Smooth muscle cell (in vitro differentiated cells): ENCODE data around the gene CENPN. TPM values are rescaled to one million over a fixed set of nuclear protein-coding genes. Genes with fewer than 3 reads are reported as not detected.

Experiments
- DNase-seq: peaks from one replicate; lab custom pipeline; 2025; ENCODE audit not compliant: unreplicated experiment; lab: John Stamatoyannopoulos, UW
- H2AFZ ChIP-seq: fragments of 200-600 bp; sonication (generic); 2 replicates; pipeline ENCODE4 v1.6.0; 2016; ENCODE audit warnings: antibody characterized with exemption, low read depth, mild to moderate bottlenecking
- H3F3A ChIP-seq: fragments of 200-600 bp; sonication (generic); 2 replicates; pipeline ENCODE4 v1.6.0; 2017; ENCODE audit warnings: antibody characterized with exemption, low read depth
- H3K27ac ChIP-seq: fragments of 200-600 bp; sonication (generic); 2 replicates; pipeline ENCODE4 v1.5.1; 2016; ENCODE audit warnings: low read depth, mild to moderate bottlenecking
- H3K27me3 ChIP-seq: fragments of 200-600 bp; sonication (generic); 2 replicates; pipeline ENCODE4 v1.6.1; 2016; ENCODE audit warnings: low read depth, mild to moderate bottlenecking
- H3K36me3 ChIP-seq: fragments of 200-600 bp; sonication (generic); 2 replicates; pipeline ENCODE4 v1.5.1; 2016; ENCODE audit warnings: low read depth
- H3K4me1 ChIP-seq: fragments of 200-600 bp; sonication (generic); 2 replicates; pipeline ENCODE4 v1.5.1; 2016; ENCODE audit warnings: low read depth
- H3K4me2 ChIP-seq: fragments of 200-600 bp; sonication (generic); 2 replicates; pipeline ENCODE4 v1.6.0; 2016; ENCODE audit warnings: mild to moderate bottlenecking
- H3K4me3 ChIP-seq: fragments of 200-600 bp; sonication (generic); 2 replicates; pipeline ENCODE4 v1.5.1; 2016; ENCODE audit warnings: mild to moderate bottlenecking
- H3K79me2 ChIP-seq: fragments of 200-600 bp; sonication (generic); 2 replicates; pipeline ENCODE4 v1.6.0; 2016; ENCODE audit warnings: low read depth, mild to moderate bottlenecking
- H3K9ac ChIP-seq: fragments of 200-600 bp; sonication (generic); 2 replicates; pipeline ENCODE4 v1.6.0; 2016; ENCODE audit warnings: low read depth
- H3K9me3 ChIP-seq: fragments of 200-600 bp; sonication (generic); replicated peaks from 2 replicates; pipeline ENCODE4 v1.5.1; 2016; ENCODE audit warnings: low read depth
- H4K20me1 ChIP-seq: fragments of 200-600 bp; sonication (generic); 2 replicates; pipeline ENCODE4 v1.6.0; 2016; ENCODE audit warnings: low read depth
- WGBS: methylation state at CpG from one replicate; pipeline ENCODE4 v1.1.7; 2016; ENCODE audit warnings: low lambda C conversion rate; 5-methylcytosine and 5-hydroxymethylcytosine counted together
- polyA plus RNA-seq: library from polyadenylated mRNA; unstranded; fragments of >200 nt; fragmentation: Nextera tagmentation; extraction: Ambion mirVana; gene quantifications from 2 replicates; pipeline ENCODE4 v1.2.1, GENCODE V29; 2016
- total RNA-seq: library from RNA; depleted of rRNA; stranded (reverse); fragments of >200 nt; gene quantifications from 2 replicates; pipeline ENCODE4 v1.2.3, GENCODE V29; 2014
- TF ChIP-seq, protein P1 (sequence below): fragments of 200-600 bp; sonication (generic); IDR thresholded peaks from 2 replicates; pipeline ENCODE4 v1.5.1; 2017; ENCODE audit warnings: borderline replicate concordance, mild to moderate bottlenecking, antibody characterized with exemption; ENCODE audit not compliant: insufficient read depth, poor library complexity, severe bottlenecking

Gene CENPN
- total and polyA plus RNA-seq, 2 experiments from 2014 or later: 18.8 to 25.1 TPM

- peak overlapping the region; percentile 87 for H3K9ac ChIP-seq
- H3K4me3 ChIP-seq: peak overlapping the region; percentile 33
- peaks cover 16% of the 10 kb centered on the region for H4K20me1 ChIP-seq
- TF ChIP-seq, protein P1, sequence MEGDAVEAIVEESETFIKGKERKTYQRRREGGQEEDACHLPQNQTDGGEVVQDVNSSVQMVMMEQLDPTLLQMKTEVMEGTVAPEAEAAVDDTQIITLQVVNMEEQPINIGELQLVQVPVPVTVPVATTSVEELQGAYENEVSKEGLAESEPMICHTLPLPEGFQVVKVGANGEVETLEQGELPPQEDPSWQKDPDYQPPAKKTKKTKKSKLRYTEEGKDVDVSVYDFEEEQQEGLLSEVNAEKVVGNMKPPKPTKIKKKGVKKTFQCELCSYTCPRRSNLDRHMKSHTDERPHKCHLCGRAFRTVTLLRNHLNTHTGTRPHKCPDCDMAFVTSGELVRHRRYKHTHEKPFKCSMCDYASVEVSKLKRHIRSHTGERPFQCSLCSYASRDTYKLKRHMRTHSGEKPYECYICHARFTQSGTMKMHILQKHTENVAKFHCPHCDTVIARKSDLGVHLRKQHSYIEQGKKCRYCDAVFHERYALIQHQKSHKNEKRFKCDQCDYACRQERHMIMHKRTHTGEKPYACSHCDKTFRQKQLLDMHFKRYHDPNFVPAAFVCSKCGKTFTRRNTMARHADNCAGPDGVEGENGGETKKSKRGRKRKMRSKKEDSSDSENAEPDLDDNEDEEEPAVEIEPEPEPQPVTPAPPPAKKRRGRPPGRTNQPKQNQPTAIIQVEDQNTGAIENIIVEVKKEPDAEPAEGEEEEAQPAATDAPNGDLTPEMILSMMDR: no peak
- H3K36me3 ChIP-seq: no peaks in the 10 kb centered on the region
- no peaks in the 10 kb centered on the region for H3K9me3 ChIP-seq
- peaks cover 9% of the 10 kb centered on the region for H3F3A ChIP-seq
- no peaks in the 10 kb centered on the region for H3K27me3 ChIP-seq
- peaks cover 10% of the 10 kb centered on the region for H3K4me1 ChIP-seq
- H3K79me2 ChIP-seq: peaks cover 56% of the 10 kb centered on the region
- no peak for DNase-seq
- H3K4me2 ChIP-seq: peak overlapping the region; percentile 83
- H3K27ac ChIP-seq: peak overlapping the region; percentile 99
- no peak overlapping the region for H2AFZ ChIP-seq
- WGBS: 19% methylated on average over 3 of the region's 3 CpGs
Observed at GRCh38 chr16:80992676-80993293, 14.2 kb upstream of the CENPN start.

- peak overlapping the region; percentile 33 for H3K4me3 ChIP-seq
- TF ChIP-seq, protein P1: no peak
- H3K9ac ChIP-seq: peak overlapping the region; percentile 87
- H3K36me3 ChIP-seq: no peaks in the 10 kb centered on the region
- no peak overlapping the region for H2AFZ ChIP-seq
- no peaks in the 10 kb centered on the region for H3K9me3 ChIP-seq
- H3K79me2 ChIP-seq: peaks cover 57% of the 10 kb centered on the region
- peaks cover 10% of the 10 kb centered on the region for H3K4me1 ChIP-seq
- WGBS: 0% methylated on average over 6 of the region's 6 CpGs
- no peak for DNase-seq
- H3K27ac ChIP-seq: peak overlapping the region; percentile 99
- no peaks in the 10 kb centered on the region for H3K27me3 ChIP-seq
- H3F3A ChIP-seq: peaks cover 9% of the 10 kb centered on the region
- H3K4me2 ChIP-seq: peak overlapping the region; percentile 83
- H4K20me1 ChIP-seq: peaks cover 17% of the 10 kb centered on the region
Observed at GRCh38 chr16:80993307-80993706, 13.7 kb upstream of the CENPN start.

GRCh38 chr16:80993834-80994233 is 13.2 kb upstream of the CENPN start:
- H3F3A ChIP-seq: peaks cover 9% of the 10 kb centered on the region
- peak overlapping the region; percentile 33 for H3K4me3 ChIP-seq
- DNase-seq: no peak
- H3K9ac ChIP-seq: peak overlapping the region; percentile 87
- peaks cover 19% of the 10 kb centered on the region for H4K20me1 ChIP-seq
- TF ChIP-seq, protein P1: no peak
- H3K4me2 ChIP-seq: peak overlapping the region; percentile 83
- no peaks in the 10 kb centered on the region for H3K9me3 ChIP-seq
- H3K79me2 ChIP-seq: peaks cover 57% of the 10 kb centered on the region
- no peaks in the 10 kb centered on the region for H3K27me3 ChIP-seq
- peak overlapping the region; percentile 99 for H3K27ac ChIP-seq
- no peak overlapping the region for H2AFZ ChIP-seq
- no peaks in the 10 kb centered on the region for H3K36me3 ChIP-seq
- H3K4me1 ChIP-seq: peaks cover 10% of the 10 kb centered on the region

- no peak overlapping the region for H2AFZ ChIP-seq
- TF ChIP-seq, protein P1: no peak
- H3K9ac ChIP-seq: no peak overlapping the region
- H3K27me3 ChIP-seq: no peaks in the 10 kb centered on the region
- peaks cover 14% of the 10 kb centered on the region for H4K20me1 ChIP-seq
- no peaks in the 10 kb centered on the region for H3K9me3 ChIP-seq
- H3K4me1 ChIP-seq: peaks cover 10% of the 10 kb centered on the region
- peak overlapping the region; percentile 83 for H3K4me2 ChIP-seq
- H3K36me3 ChIP-seq: no peaks in the 10 kb centered on the region
- H3K27ac ChIP-seq: peak overlapping the region; percentile 99
- H3K79me2 ChIP-seq: peaks cover 57% of the 10 kb centered on the region
- no peak overlapping the region for H3K4me3 ChIP-seq
- H3F3A ChIP-seq: peaks cover 9% of the 10 kb centered on the region
- DNase-seq: no peak
Observed at GRCh38 chr16:80994451-80994850, 12.6 kb upstream of the CENPN start.
